IMR-90 (cell line): ENCODE measurements around the gene CDKAL1.
"Not testable (repeated sequence)": the region's sequence is repeated elsewhere in the genome, so short reads cannot be mapped to it uniquely, and the experiment has no call there.

Experiments used
- BHLHE40 ChIP-seq: fragments of 150-350 bp; IDR thresholded peaks from 2 replicates; pipeline ENCODE4 v1.6.1; 2016; ENCODE audit warnings: mild to moderate bottlenecking, low read depth, low read length
- CEBPB ChIP-seq: IDR thresholded peaks from 2 replicates; pipeline ENCODE4 v1.6.1; 2012; ENCODE audit warnings: low read depth, low read length, improper control_type of control experiment
- CTCF ChIP-seq: conservative IDR thresholded peaks from 2 replicates; pipeline ENCODE4 v1.5.1; 2012; ENCODE audit warnings: mild to moderate bottlenecking, low read depth, low read length, improper control_type of control experiment
- FOS ChIP-seq: fragments of 150-350 bp; IDR thresholded peaks from 2 replicates; pipeline ENCODE4 v1.6.1; 2016; ENCODE audit warnings: low read depth, low read length
- MAFK ChIP-seq: IDR thresholded peaks from 2 replicates; pipeline ENCODE4 v1.6.1; 2012; ENCODE audit warnings: low read depth, low read length, improper control_type of control experiment
- MAZ ChIP-seq: IDR thresholded peaks from 2 replicates; pipeline ENCODE4 v1.6.1; 2012; ENCODE audit warnings: low read depth, mild to moderate bottlenecking, low read length, improper control_type of control experiment, moderate library complexity, borderline replicate concordance
- POLR2A ChIP-seq: IDR thresholded peaks from 2 replicates; pipeline ENCODE4 v1.6.1; 2012; ENCODE audit warnings: mild to moderate bottlenecking, low read depth, low read length
- RCOR1 ChIP-seq: IDR thresholded peaks from 2 replicates; pipeline ENCODE4 v1.6.1; 2012; ENCODE audit warnings: mild to moderate bottlenecking, low read length, improper control_type of control experiment; ENCODE audit not compliant: insufficient replicate concordance
- RFX5 ChIP-seq: IDR thresholded peaks from 2 replicates; pipeline ENCODE4 v1.8.0; 2012; ENCODE audit warnings: low read depth, mild to moderate bottlenecking, low read length, moderate library complexity
- SMC3 ChIP-seq: fragments of 150-350 bp; IDR thresholded peaks from 2 replicates; pipeline ENCODE4 v1.6.1; 2016; ENCODE audit warnings: low read depth, mild to moderate bottlenecking, antibody characterized with exemption, low read length, moderate library complexity
- USF2 ChIP-seq: fragments of 150-350 bp; IDR thresholded peaks from 2 replicates; pipeline ENCODE4 v1.6.1; 2017; ENCODE audit warnings: mild to moderate bottlenecking, antibody characterized with exemption, low read length, low read depth

- not testable (repeated sequence) for TF ChIP-seq MAFK, RFX5, CTCF, MAZ, POLR2A, RCOR1, SMC3, FOS, CEBPB, BHLHE40, USF2
Observed at GRCh38 chr6:20649696-20650470, 115.6 kb downstream of the CDKAL1 start.
